GM13977 (cell line): ENCODE measurements around the gene MED27.

Experiments used
- DNase-seq: peaks from one replicate; pipeline ENCODE4 v3.0.0; 2012; ENCODE audit warnings: low spot score
- in situ Hi-C: fragments of 300-500 bp; cut with MboI; formaldehyde crosslinking; loops from one replicate; pipeline ENCODE4 v1.12.0; 2022; ENCODE audit warnings: low sequenced_read_pairs, low pct_unique_long_range_greater_than_20kb, mixed read lengths, inconsistent platforms; ENCODE audit not compliant: unreplicated experiment
- TF ChIP-seq, protein P1 (sequence below): IDR thresholded peaks from 2 replicates; pipeline ENCODE4 v1.5.1; 2012; ENCODE audit warnings: mild to moderate bottlenecking, control low read depth; ENCODE audit not compliant: insufficient read depth; ENCODE audit errors: extremely low read depth, missing control alignments

The MED27 gene

DNA sequence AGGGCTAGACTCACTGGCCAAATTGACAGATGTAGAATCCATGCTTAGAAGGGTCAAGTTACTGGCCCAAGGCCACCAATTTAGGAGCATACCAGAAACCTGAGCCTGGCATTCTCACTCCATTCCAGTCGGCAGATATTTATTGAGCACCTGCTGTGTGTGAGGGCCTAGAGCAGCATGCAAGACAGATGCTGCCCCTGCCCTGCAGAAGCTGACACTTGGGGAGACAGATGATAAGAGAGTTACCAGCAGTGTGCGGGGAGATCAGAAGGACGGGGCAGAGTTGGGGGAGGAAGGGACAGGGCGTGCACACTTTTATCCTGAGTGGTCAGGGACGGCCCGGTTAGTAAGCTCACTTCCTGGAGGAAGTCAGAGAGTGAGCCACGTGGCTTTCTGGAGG lies 228.3 kb downstream of the MED27 start:
- no peak for DNase-seq
- in situ Hi-C loops: no loop called here
- TF ChIP-seq, protein P1, sequence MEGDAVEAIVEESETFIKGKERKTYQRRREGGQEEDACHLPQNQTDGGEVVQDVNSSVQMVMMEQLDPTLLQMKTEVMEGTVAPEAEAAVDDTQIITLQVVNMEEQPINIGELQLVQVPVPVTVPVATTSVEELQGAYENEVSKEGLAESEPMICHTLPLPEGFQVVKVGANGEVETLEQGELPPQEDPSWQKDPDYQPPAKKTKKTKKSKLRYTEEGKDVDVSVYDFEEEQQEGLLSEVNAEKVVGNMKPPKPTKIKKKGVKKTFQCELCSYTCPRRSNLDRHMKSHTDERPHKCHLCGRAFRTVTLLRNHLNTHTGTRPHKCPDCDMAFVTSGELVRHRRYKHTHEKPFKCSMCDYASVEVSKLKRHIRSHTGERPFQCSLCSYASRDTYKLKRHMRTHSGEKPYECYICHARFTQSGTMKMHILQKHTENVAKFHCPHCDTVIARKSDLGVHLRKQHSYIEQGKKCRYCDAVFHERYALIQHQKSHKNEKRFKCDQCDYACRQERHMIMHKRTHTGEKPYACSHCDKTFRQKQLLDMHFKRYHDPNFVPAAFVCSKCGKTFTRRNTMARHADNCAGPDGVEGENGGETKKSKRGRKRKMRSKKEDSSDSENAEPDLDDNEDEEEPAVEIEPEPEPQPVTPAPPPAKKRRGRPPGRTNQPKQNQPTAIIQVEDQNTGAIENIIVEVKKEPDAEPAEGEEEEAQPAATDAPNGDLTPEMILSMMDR: no peak

DNA sequence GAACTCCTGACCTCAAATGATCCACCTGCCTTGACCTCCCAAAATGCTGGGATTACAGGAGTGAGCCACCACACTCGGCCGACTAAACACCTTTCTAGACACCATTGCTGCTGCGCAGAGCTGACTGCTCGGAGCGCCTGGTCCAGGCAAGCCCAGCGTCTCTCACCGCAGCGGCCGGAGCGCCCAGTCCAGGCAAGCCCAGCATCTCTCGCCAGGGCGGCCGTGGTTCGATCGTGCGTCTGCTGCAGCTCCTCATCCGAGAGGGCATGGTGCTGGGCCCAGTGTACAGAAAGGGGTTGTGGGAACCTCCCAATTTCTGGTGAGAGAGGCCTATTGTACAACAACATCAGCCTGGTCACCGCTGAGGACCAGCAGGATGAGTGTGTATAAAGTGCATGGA lies 230.3 kb downstream of the MED27 start:
- TF ChIP-seq, protein P1: no peak
- DNase-seq: no peak
- in situ Hi-C loops: no loop called here

DNA sequence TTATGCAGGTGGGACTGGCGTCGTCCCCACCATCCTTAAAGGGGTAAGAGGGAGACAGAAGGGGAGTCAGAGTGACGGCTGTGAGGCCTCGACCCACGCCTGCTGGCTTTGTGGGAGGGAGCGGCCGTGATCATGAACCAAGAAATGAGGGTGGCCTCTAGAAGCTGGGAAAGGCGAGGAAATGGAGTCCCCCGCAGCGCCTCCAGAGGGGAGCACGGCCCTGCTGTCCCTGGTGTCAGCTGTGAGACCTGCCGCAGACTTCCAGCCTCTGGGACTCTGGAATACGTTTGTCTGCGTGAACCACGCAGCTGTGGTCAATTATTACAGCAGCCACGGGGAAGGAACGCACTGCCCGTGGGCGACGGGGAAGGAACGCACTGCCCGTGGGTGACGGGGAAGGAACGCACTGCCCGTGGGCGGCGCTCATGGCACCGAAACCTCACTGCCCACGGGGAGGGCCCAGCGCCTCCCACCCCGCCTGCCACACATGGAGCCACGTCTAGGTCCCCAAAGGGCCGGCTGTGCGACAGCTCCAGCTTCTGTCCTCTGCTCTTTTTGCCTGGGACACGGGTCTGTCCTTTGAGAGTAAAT lies 231.0 kb downstream of the MED27 start:
- no peak for DNase-seq
- TF ChIP-seq, protein P1: no peak
- in situ Hi-C loops: no loop called here

DNA sequence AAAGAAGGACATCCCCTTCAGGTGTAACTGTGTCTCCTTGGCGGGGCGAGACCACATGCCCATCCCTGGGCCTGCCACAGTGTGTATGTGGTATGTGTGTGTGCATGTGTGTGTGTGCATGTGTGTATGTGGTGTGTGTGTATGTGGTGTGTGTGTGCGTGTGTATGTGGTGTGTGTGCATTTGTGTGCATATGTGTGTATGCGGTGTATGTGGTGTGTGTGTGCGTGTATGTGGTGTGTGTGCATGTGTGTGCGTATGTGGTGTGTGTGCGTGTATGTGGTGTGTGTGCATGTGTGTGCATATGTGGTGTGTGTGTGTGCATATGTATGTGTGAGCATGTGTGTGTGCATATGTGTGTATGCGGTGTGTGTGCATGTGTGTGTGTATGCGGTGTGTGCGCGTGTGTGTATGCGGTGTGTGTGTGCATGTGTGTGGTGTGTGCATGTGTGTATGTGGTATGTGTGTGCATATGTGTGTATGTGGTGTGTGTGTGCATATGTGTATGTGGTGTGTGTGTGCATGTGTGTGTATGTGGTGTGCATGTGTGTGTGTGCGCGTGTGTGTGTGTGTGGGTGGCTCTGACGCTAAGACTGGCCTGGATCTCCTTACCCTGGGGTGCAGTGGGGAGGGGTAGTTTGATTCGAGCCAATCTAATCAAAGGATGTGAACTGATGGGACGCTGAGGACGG lies 231.9 kb downstream of the MED27 start:
- no peak for DNase-seq
- TF ChIP-seq, protein P1: no peak
- in situ Hi-C loops: no loop called here

DNA sequence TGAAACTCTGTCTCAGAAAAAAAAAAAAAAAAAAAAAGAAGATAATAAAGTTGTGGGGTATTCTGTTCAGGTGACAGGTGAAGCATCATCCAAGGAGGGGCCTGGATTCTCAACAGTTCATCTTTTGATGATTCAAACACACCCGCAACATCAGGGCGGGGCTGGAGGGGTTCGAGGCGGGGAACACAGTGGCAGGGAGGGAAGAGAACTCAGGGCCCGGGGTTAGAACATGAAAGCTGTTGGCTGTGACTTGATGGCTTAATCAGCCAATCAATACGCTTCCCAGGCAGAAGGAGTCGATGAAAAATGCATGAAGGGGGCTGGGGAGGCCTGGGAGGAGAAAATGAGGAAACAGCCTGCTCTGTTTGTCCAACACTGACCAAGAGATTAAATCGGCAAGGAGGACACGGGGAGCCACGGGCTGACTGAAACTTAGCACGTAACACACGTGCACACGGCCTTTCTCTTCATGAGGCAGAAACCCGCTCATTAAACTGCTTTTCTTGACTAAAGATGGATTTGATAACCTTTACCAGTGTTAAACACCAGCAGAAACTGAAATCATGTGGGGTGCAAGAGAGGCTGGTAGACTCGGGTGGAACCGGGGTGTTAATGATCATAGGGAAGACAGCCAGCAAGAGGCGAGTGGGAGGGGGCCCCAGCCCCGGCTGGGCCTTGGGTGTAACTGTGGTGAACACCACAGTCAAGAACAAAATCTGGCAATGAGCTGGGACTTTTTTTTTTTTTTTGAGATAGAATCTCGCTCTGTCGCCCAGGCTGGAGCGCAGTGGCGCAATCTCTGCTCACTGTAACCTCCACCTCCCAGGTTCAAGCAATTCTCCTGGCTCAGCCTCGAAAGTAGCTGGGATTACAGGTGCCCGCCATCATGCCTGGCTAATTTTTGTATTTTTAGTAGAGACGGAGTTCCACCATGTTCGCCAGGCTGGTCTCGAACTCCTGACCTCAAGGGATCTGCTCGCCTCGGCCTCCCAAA lies 234.1 kb downstream of the MED27 start:
- TF ChIP-seq, protein P1: no peak
- no peak for DNase-seq
- in situ Hi-C loops: no loop called here

DNA sequence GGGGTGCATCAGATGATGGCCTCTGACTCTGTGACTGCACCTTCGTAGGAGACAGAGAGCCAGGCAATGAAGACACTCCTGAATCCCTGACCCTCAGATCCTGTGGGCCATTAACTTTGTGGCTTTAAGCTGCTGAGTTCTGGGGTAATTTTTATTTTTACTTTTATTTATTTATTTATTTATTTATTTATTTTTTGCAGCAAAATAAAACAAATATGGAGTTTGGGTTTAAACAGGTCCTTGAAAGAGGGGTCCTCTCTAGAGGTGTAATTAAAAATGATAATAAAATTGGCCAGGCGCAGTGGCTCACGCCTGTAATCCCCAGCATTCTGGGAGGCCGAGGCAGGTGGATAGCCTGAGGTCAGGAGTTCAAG lies 234.9 kb downstream of the MED27 start:
- DNase-seq: no peak
- in situ Hi-C loops: no loop called here
- TF ChIP-seq, protein P1: no peak
